Endothelial cell of hepatic sinusoid (primary cell): ENCODE measurements around the gene OPHN1.
"Not testable (repeated sequence)": the region's sequence is repeated elsewhere in the genome, so short reads cannot be mapped to it uniquely, and the experiment has no call there.

Source experiments
- in situ Hi-C: cut with HindIII; loops from 2 replicates; pipeline ENCODE4 v1.10.0; 2017; ENCODE audit warnings: low sequenced_read_pairs

The OPHN1 gene

GRCh38 chrX:68083510-68083909, 349.8 kb downstream of the OPHN1 start:
- in situ Hi-C loops = no loop called here

GRCh38 chrX:68079961-68080360, 353.3 kb downstream of the OPHN1 start:
- in situ Hi-C loops = no loop called here

GRCh38 chrX:68078801-68079200, 354.5 kb downstream of the OPHN1 start:
- in situ Hi-C loops = not testable (repeated sequence)

- in situ Hi-C loops = no loop called here
Observed at GRCh38 chrX:68077378-68077777, 355.9 kb downstream of the OPHN1 start.

GRCh38 chrX:68072041-68072440, 361.3 kb downstream of the OPHN1 start:
- in situ Hi-C loops = no loop called here

GRCh38 chrX:68070119-68070518, 363.2 kb downstream of the OPHN1 start:
- in situ Hi-C loops = not testable (repeated sequence)

GRCh38 chrX:68061206-68061535, 372.1 kb downstream of the OPHN1 start:
- in situ Hi-C loops = no loop called here

- in situ Hi-C loops = no loop called here
Observed at GRCh38 chrX:68060506-68061205, 372.6 kb downstream of the OPHN1 start.

- in situ Hi-C loops = no loop called here
Observed at GRCh38 chrX:68059469-68059868, 373.8 kb downstream of the OPHN1 start.

GRCh38 chrX:68049466-68049865, 383.8 kb downstream of the OPHN1 start:
- in situ Hi-C loops = no loop called here

GRCh38 chrX:68048774-68049173, 384.5 kb downstream of the OPHN1 start:
- in situ Hi-C loops = no loop called here

- in situ Hi-C loops = no loop called here
Observed at GRCh38 chrX:68045008-68045577, 388.2 kb downstream of the OPHN1 start.

GRCh38 chrX:68043713-68044438, 389.4 kb downstream of the OPHN1 start:
- in situ Hi-C loops = no loop called here

- in situ Hi-C loops = no loop called here
Observed at GRCh38 chrX:68041110-68041509, 392.2 kb downstream of the OPHN1 start.

GRCh38 chrX:68018248-68019203, 414.8 kb downstream of the OPHN1 start:
- in situ Hi-C loops = no loop called here

- in situ Hi-C loops = no loop called here
Observed at GRCh38 chrX:67998540-67998939, 434.8 kb downstream of the OPHN1 start.
